HCT116 (cell line): ENCODE measurements around the gene ZNF438. TPM values are rescaled to one million over a fixed set of nuclear protein-coding genes. Genes with fewer than 3 reads are reported as not detected.

Experiments
- ATAC-seq: fragments of 200-7000 bp; cut with Tn5 transposase; 2 replicates; pipeline ENCODE4 v1.9.1; 2020; ENCODE audit warnings: mild to moderate bottlenecking, moderate library complexity
- BruUV-seq: library from RNA; stranded (reverse); fragments of 400-500 nt; replicated peaks from 2 replicates; lab custom pipeline; 2021; lab: Mats Ljungman, UMichigan
- CTCF ChIA-PET: fragments of 300-600 bp; sonication (Branson Sonifier 250); formaldehyde crosslinking; loops from one replicate; lab custom pipeline; 2021; ENCODE audit warnings: antibody characterized with exemption; lab: Charles Lee
- POLR2A ChIA-PET: fragments of 300-600, 350-600 bp; sonication (Branson Sonifier 250); formaldehyde crosslinking; loops from one replicate; lab custom pipeline; 2021; ENCODE audit warnings: antibody characterized with exemption; lab: Charles Lee
- RAD21 ChIA-PET, 2 experiments: fragments of 300-600 bp; sonication (Branson Sonifier 250); formaldehyde crosslinking; loops; one replicate each; lab custom pipeline; 2023; ENCODE audit warnings: low total read pairs in 2 of 2; ENCODE audit not compliant: uncharacterized antibody in 2 of 2, unreplicated experiment in 2 of 2, low non-redundant PET in 1 of 2; lab: Charles Lee
- DNase-seq: peaks from one replicate; pipeline ENCODE4 v3.0.0-alpha.2; 2010; ENCODE audit warnings: low read depth, low spot score
- H2AFZ ChIP-seq: fragments of 200-600 bp; shearing (Covaris generic), sonication (generic); 2 replicates; pipeline ENCODE4 v1.6.1; 2017; ENCODE audit warnings: low read depth, mixed run types, mixed read lengths, antibody characterized with exemption, low read length; ENCODE audit not compliant: poor library complexity, severe bottlenecking
- H3K27ac ChIP-seq: 2 replicates; pipeline ENCODE4 v1.5.1; 2012; ENCODE audit warnings: low read depth, low read length
- H3K27me3 ChIP-seq: fragments of 200-600 bp; sonication (generic); 2 replicates; pipeline ENCODE4 v1.6.1; 2016; ENCODE audit warnings: mixed run types, low read length, mixed read lengths; ENCODE audit not compliant: insufficient read depth
- H3K36me3 ChIP-seq, 2 experiments: fragments of 200-500 bp in 1 of 2; fragments of 200-600 bp in 1 of 2; sonication (Bioruptor generic) in 1 of 2; sonication (generic) in 1 of 2; 2 replicates each; pipeline versions ENCODE4 v1.5.1 to v1.6.1; 2014 to 2016; ENCODE audit warnings: low read length in 2 of 2, inconsistent platforms in 1 of 2, mixed read lengths in 1 of 2, mixed run types in 1 of 2; ENCODE audit not compliant: insufficient read depth in 2 of 2, control insufficient read depth in 1 of 2
- H3K4me1 ChIP-seq, 2 experiments: fragments of 200-600 bp in 1 of 2; sonication (generic) in 1 of 2; 2 replicates each; pipeline versions ENCODE4 v1.5.1 to v1.6.1; 2012 to 2017; ENCODE audit warnings: low read length in 2 of 2, inconsistent platforms in 1 of 2, mild to moderate bottlenecking in 1 of 2, mixed read lengths in 1 of 2, mixed run types in 1 of 2, moderate library complexity in 1 of 2; ENCODE audit not compliant: insufficient read depth in 2 of 2, control insufficient read depth in 1 of 2
- H3K4me2 ChIP-seq: fragments of 200-600 bp; sonication (generic); 2 replicates; pipeline ENCODE4 v1.6.1; 2017; ENCODE audit warnings: mixed run types, low read length, mixed read lengths
- H3K4me3 ChIP-seq, 2 experiments: fragments of 200-600 bp in 1 of 2; sonication (generic) in 1 of 2; replicated peaks in 1 of 2; 2 replicates each; pipeline ENCODE4 v1.5.1; 2011 to 2016; ENCODE audit warnings: low read length in 2 of 2, control low read depth in 1 of 2, low read depth in 1 of 2, mild to moderate bottlenecking in 1 of 2, mixed read lengths in 1 of 2, mixed run types in 1 of 2
- H3K79me2 ChIP-seq: fragments of 200-600 bp; sonication (generic); 2 replicates; pipeline ENCODE4 v1.6.1; 2017; ENCODE audit warnings: mild to moderate bottlenecking, mixed run types, low read length, moderate library complexity, mixed read lengths; ENCODE audit not compliant: insufficient read depth
- H3K9ac ChIP-seq: fragments of 200-600 bp; sonication (generic); 2 replicates; pipeline ENCODE4 v1.6.1; 2016; ENCODE audit warnings: low read length, mixed read lengths
- H3K9me2 ChIP-seq: fragments of 200-600 bp; sonication (generic), shearing (Covaris generic); 2 replicates; pipeline ENCODE4 v1.6.1; 2017; ENCODE audit warnings: mixed run types, mild to moderate bottlenecking, moderate library complexity; ENCODE audit not compliant: insufficient read depth
- H3K9me3 ChIP-seq, 2 experiments: fragments of 200-500 bp in 1 of 2; fragments of 200-600 bp in 1 of 2; sonication (Bioruptor generic) in 1 of 2; sonication (generic) in 1 of 2; 2 replicates each; pipeline ENCODE4 v1.6.1; 2014 to 2017; ENCODE audit warnings: low read length in 2 of 2, mixed read lengths in 2 of 2, inconsistent platforms in 1 of 2, low read depth in 1 of 2, mild to moderate bottlenecking in 1 of 2, mixed run types in 1 of 2, moderate library complexity in 1 of 2; ENCODE audit not compliant: control insufficient read depth in 1 of 2, insufficient read depth in 1 of 2
- H4K20me1 ChIP-seq: fragments of 200-600 bp; sonication (generic), shearing (Covaris generic); 2 replicates; pipeline ENCODE4 v1.6.1; 2017; ENCODE audit warnings: mixed run types, mild to moderate bottlenecking, moderate library complexity; ENCODE audit not compliant: insufficient read depth
- CBX3 ChIP-seq: IDR thresholded peaks from 2 replicates; pipeline ENCODE4 v1.6.1; 2012; ENCODE audit warnings: low read depth
- CEBPB ChIP-seq: IDR thresholded peaks from 2 replicates; pipeline ENCODE4 v1.6.1; 2012; ENCODE audit warnings: low read depth
- EGR1 ChIP-seq: IDR thresholded peaks from 2 replicates; pipeline ENCODE4 v1.6.1; 2012; ENCODE audit warnings: low read depth
- ELF1 ChIP-seq: IDR thresholded peaks from 2 replicates; pipeline ENCODE4 v1.6.1; 2012; ENCODE audit warnings: low read depth, borderline replicate concordance
- EZH2 ChIP-seq: fragments of 200-600 bp; sonication (generic); IDR thresholded peaks from 2 replicates; pipeline ENCODE4 v1.6.1; 2017; ENCODE audit warnings: antibody characterized with exemption, mixed run types
- EZH2phosphoT487 ChIP-seq: fragments of 200-600 bp; IDR thresholded peaks from 2 replicates; pipeline ENCODE4 v1.6.1; 2018; ENCODE audit warnings: antibody characterized with exemption, borderline replicate concordance
- FOSL1 ChIP-seq: IDR thresholded peaks from 2 replicates; pipeline ENCODE4 v1.6.1; 2012; ENCODE audit warnings: low read depth
- MAX ChIP-seq: IDR thresholded peaks from 2 replicates; pipeline ENCODE4 v1.6.1; 2012
- POLR2A ChIP-seq: IDR thresholded peaks from 2 replicates; pipeline ENCODE4 v1.7.0; 2011; ENCODE audit warnings: borderline replicate concordance; ENCODE audit not compliant: insufficient read depth, insufficient read length; ENCODE audit errors: extremely low read depth
- POLR2AphosphoS5 ChIP-seq: IDR thresholded peaks from 2 replicates; pipeline ENCODE4 v1.6.1; 2011; ENCODE audit warnings: mild to moderate bottlenecking, low read depth, low read length, moderate library complexity
- RAD21 ChIP-seq: IDR thresholded peaks from 2 replicates; pipeline ENCODE4 v1.6.1; 2012; ENCODE audit warnings: low read depth, mild to moderate bottlenecking
- SIN3A ChIP-seq: IDR thresholded peaks from 2 replicates; pipeline ENCODE4 v1.6.1; 2012; ENCODE audit warnings: low read depth
- SP1 ChIP-seq: IDR thresholded peaks from 2 replicates; pipeline ENCODE4 v1.6.1; 2012; ENCODE audit warnings: low read depth
- TCF7L2 ChIP-seq: IDR thresholded peaks from 2 replicates; pipeline ENCODE4 v1.7.0; 2011; ENCODE audit warnings: borderline replicate concordance, inconsistent platforms; ENCODE audit not compliant: insufficient read depth, insufficient read length; ENCODE audit errors: extremely low read depth
- YY1 ChIP-seq: IDR thresholded peaks from 2 replicates; pipeline ENCODE4 v1.6.1; 2011; ENCODE audit warnings: low read length, low read depth, moderate library complexity, mild to moderate bottlenecking; ENCODE audit not compliant: insufficient replicate concordance; ENCODE audit errors: extremely low read depth
- ZFX ChIP-seq: fragments of 450-650 bp; IDR thresholded peaks from 2 replicates; pipeline ENCODE4 v1.6.1; 2017
- ZNF274 ChIP-seq: fragments of 200-500 bp; sonication (Bioruptor generic); IDR thresholded peaks from 2 replicates; pipeline ENCODE4 v1.6.1; 2014; ENCODE audit warnings: mild to moderate bottlenecking, low read depth, low read length, inconsistent platforms
- intact Hi-C: fragments of 100-400 bp; cut with micrococcal nuclease; formaldehyde crosslinking; loops from 2 replicates; pipeline ENCODE4 v1.10.0; 2022
- total RNA-seq: library from RNA; stranded (reverse); gene quantifications from one replicate; pipeline ENCODE4 v1.2.1, GENCODE V29; 2021; ENCODE audit not compliant: unreplicated experiment
- TF ChIP-seq, protein P1 (sequence below), 3 experiments: fragments of 200-600 bp in 1 of 3; sonication (generic) in 1 of 3; IDR thresholded peaks in 2 of 3; conservative IDR thresholded peaks in 1 of 3; 2 replicates each; pipeline ENCODE4 v1.5.1; 2012 to 2017; ENCODE audit warnings: low read depth in 2 of 3, low read length in 2 of 3, antibody characterized with exemption in 1 of 3, borderline replicate concordance in 1 of 3, control low read depth in 1 of 3, mild to moderate bottlenecking in 1 of 3, mixed read lengths in 1 of 3, mixed run types in 1 of 3, moderate library complexity in 1 of 3; ENCODE audit not compliant: insufficient read depth in 1 of 3
- TF ChIP-seq, protein P2 (sequence below): IDR thresholded peaks from 2 replicates; pipeline ENCODE4 v1.6.1; 2011; ENCODE audit warnings: mild to moderate bottlenecking, low read length, moderate library complexity; ENCODE audit not compliant: insufficient replicate concordance; ENCODE audit errors: extremely low read depth

ZNF438 gene
- total RNA-seq, 1 experiment from 2014 or later = 3.3 TPM

DNA sequence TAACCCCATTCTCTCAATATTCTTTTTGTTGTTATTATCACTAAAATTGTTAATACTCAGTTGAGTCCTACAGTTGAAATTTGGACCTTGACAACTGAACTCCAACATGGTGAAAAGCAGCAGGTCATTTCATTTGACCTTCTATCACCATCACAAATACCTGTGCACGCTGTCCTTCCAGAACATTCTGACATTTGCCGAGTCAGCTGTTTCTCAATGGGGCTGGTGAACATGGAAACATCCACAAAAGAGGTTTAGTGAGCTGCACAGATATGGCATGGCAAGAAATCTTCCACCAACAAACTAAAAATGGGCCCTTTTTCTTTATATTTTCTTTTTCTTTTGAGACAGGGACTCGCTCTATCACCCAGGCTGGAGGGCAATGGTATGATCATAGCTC lies 169.7 kb downstream of the ZNF438 start:
- H2AFZ ChIP-seq = no peak overlapping the region
- intact Hi-C loops = no loop called here
- TF ChIP-seq SP1 (no peak), RAD21 (no peak), POLR2A (no peak), POLR2AphosphoS5 (no peak), TCF7L2 (no peak), EGR1 (no peak), SIN3A (no peak), ZFX (no peak), MAX (no peak), EZH2 (no peak), ELF1 (no peak), ZNF274 (no peak), YY1 (no peak), CEBPB (no peak), CBX3 (no peak), FOSL1 (no peak), EZH2phosphoT487 (no peak)
- TF ChIP-seq, protein P1, sequence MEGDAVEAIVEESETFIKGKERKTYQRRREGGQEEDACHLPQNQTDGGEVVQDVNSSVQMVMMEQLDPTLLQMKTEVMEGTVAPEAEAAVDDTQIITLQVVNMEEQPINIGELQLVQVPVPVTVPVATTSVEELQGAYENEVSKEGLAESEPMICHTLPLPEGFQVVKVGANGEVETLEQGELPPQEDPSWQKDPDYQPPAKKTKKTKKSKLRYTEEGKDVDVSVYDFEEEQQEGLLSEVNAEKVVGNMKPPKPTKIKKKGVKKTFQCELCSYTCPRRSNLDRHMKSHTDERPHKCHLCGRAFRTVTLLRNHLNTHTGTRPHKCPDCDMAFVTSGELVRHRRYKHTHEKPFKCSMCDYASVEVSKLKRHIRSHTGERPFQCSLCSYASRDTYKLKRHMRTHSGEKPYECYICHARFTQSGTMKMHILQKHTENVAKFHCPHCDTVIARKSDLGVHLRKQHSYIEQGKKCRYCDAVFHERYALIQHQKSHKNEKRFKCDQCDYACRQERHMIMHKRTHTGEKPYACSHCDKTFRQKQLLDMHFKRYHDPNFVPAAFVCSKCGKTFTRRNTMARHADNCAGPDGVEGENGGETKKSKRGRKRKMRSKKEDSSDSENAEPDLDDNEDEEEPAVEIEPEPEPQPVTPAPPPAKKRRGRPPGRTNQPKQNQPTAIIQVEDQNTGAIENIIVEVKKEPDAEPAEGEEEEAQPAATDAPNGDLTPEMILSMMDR (IDR thresholded peaks at IDR 0.05 in 2 of 3, conservative IDR thresholded peaks at IDR 0.05 in 1 of 3; ENCODE audit: borderline replicate concordance in 1 of 3, insufficient read depth in 1 of 3, low read depth in 2 of 3, low read length in 2 of 3) = no peak
- TF ChIP-seq, protein P2, sequence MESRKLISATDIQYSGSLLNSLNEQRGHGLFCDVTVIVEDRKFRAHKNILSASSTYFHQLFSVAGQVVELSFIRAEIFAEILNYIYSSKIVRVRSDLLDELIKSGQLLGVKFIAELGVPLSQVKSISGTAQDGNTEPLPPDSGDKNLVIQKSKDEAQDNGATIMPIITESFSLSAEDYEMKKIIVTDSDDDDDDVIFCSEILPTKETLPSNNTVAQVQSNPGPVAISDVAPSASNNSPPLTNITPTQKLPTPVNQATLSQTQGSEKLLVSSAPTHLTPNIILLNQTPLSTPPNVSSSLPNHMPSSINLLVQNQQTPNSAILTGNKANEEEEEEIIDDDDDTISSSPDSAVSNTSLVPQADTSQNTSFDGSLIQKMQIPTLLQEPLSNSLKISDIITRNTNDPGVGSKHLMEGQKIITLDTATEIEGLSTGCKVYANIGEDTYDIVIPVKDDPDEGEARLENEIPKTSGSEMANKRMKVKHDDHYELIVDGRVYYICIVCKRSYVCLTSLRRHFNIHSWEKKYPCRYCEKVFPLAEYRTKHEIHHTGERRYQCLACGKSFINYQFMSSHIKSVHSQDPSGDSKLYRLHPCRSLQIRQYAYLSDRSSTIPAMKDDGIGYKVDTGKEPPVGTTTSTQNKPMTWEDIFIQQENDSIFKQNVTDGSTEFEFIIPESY = no peak
- TF ChIP-seq, all 23 proteins: peak for 0
- Histone ChIP-seq H3K9me3 (no peaks in the 10 kb centered on the region), H3K9me2 (no peaks in the 10 kb centered on the region), H3K4me1 (no peaks in the 10 kb centered on the region), H4K20me1 (no peaks in the 10 kb centered on the region), H3K4me3 (no peak overlapping the region), H3K79me2 (no peaks in the 10 kb centered on the region), H3K27me3 (no peaks in the 10 kb centered on the region), H3K4me2 (no peak overlapping the region), H3K9ac (no peak overlapping the region), H3K27ac (no peak overlapping the region), H3K36me3 (no peaks in the 10 kb centered on the region)
- no TSS peak for BruUV-seq
- ChIA-PET POLR2A (no interaction called here), RAD21 (no interaction called here), CTCF (no interaction called here)
- ATAC-seq (no peak), DNase-seq (no peak)
